KOPT-K1 (cell line): Measurements from ENCODE around the gene TJAP1.
"Not testable (repeated sequence)": the region's sequence is repeated elsewhere in the genome, so short reads cannot be mapped to it uniquely, and the experiment has no call there.

Experiments
- H3K27ac ChIP-seq: fragments of 200-600 bp; sonication (generic); 2 replicates; pipeline ENCODE4 v1.5.1; 2016; ENCODE audit warnings: antibody characterized with exemption, mild to moderate bottlenecking, low read depth, low read length; ENCODE audit not compliant: poor library complexity, severe bottlenecking
- H3K36me3 ChIP-seq: fragments of 200-600 bp; sonication (generic); 2 replicates; pipeline ENCODE4 v1.5.1; 2017; ENCODE audit warnings: antibody characterized with exemption, mild to moderate bottlenecking, low read length, moderate library complexity; ENCODE audit not compliant: insufficient read depth
- H3K9me3 ChIP-seq: fragments of 200-600 bp; sonication (generic); 2 replicates; pipeline ENCODE4 v1.5.1; 2017; ENCODE audit warnings: antibody characterized with exemption, low read length, mild to moderate bottlenecking; ENCODE audit not compliant: insufficient read depth, poor library complexity, severe bottlenecking

TJAP1 gene

DNA sequence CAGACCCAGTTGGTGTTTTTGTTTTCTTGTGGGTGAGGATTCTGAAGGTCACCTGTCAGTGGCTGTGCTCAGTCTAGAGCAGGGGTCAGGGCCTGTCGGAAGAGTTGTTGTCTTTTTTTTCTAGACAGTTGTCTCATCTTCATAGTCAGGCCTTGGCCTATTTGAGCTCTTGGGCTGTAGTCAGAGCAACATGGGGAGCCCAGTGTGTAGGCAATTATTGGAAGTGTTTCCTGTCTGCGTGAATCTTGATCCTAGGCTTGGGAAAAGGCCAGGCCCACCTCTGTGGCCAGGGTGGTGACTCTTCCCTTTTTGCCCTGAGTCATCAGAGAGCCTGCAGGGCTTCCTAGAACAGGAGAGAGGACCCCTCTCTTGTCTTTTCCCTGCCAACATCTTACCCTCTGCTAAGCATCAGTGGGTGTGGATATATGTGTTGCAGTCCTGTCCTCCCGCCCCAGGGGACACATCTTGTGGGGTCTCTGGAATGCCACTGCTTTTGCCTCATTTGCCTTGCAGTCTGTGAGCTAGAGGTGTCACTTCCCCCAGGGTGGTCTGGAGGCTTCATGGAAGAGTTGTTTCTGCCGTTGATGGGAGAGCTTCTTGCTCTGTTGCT is 11.4 kb downstream of the TJAP1 start:
- Histone ChIP-seq H3K9me3 (no peaks in the 10 kb centered on the region), H3K36me3 (peaks cover 14% of the 10 kb centered on the region; the same call in 1 of the 2 replicates), H3K27ac (no peak overlapping the region)

DNA sequence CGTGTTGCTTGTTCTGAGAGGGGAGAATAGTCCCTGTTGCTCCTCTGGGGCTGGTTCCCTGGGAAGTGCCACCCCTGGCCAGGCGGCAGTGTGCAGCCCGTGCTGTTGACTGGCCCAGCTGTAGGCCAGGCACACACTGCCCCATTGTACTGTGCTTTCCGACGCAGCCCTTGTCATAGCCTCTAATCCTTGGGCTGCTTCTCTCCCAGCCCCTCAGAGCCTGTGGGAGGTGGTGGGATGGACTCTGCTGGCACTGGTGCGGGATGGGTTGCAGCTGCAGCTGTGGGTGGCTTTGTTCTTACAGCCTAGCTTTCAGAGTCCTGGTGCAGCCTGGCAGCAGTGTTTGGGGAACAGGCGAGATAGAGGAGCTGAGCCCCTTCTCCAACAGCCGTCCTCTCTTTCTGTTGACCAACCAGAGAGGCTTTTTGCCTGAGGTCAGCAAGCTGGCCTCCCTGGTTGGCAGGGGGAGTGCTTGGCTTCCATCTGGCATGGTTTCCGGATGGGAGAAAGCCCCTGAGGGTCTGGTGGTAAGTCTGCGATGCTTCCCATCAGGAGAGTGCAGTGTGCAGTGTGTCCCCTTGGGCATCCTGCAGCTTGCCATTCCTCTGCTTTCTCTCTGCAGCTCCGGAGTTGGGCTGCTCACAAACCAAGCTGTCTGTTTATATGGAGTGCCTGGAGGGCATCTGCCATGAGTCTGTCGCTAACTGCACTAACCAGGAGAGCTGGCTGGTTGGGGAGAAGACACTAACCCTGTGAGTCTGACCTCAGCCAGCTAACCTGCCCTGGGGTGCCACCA is 12.1 kb downstream of the TJAP1 start:
- no peaks in the 10 kb centered on the region for H3K9me3 ChIP-seq
- no peak overlapping the region for H3K27ac ChIP-seq
- peaks cover 14% of the 10 kb centered on the region; the same call in 1 of the 2 replicates for H3K36me3 ChIP-seq

DNA sequence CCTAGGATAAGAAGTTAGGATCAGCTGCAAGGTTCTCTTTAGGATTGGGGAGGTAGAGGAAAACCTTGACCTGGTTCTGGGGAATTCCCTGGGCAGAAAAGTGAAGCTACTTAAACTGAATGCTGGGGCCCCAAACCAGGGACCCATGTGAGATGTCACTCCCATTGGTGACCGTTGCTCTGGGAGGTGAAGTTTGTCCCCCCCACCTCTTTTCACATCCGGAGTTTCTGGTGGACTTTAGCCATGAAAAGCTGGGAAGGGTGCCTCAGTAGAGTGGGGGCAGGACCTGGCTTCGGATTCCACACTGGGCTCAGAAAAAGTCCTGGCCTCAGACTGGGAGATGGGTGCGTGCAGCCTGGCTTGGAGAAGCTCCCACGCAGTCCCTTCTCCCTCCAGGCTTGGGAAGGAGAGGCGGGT is 13.2 kb downstream of the TJAP1 start:
- Histone ChIP-seq H3K27ac (no peak overlapping the region), H3K9me3 (no peaks in the 10 kb centered on the region), H3K36me3 (peaks cover 14% of the 10 kb centered on the region; the same call in 1 of the 2 replicates)

- Histone ChIP-seq H3K36me3 (peaks cover 14% of the 10 kb centered on the region; the same call in 1 of the 2 replicates), H3K27ac (no peak overlapping the region), H3K9me3 (no peaks in the 10 kb centered on the region)
Observed at GRCh38 chr6:43491750-43492661, 14.6 kb downstream of the TJAP1 start.

DNA sequence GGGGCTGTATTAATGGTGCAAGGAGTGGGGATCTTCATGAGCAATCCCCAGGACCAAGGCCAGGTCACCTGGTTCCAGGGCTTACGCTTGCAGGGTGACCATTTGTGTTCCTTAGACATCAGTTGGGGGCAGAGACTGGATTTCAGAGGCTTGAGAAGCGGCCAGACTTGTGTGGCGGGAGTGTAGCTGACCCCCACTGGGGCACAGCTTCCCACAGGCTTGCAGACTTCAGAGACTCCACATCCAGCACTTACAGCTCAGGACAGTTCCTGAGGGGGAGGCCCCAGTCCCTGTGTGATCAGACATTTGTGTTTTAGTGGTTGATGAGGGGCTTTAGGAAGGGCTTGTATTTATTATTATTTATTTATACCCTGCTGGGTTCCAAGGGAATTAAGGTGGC is 15.3 kb downstream of the TJAP1 start:
- H3K36me3 ChIP-seq = peaks cover 20% of the 10 kb centered on the region
- H3K9me3 ChIP-seq = no peaks in the 10 kb centered on the region
- no peak overlapping the region for H3K27ac ChIP-seq

GRCh38 chr6:43493230-43493629 is 15.9 kb downstream of the TJAP1 start:
- no peak overlapping the region for H3K27ac ChIP-seq
- peaks cover 25% of the 10 kb centered on the region for H3K36me3 ChIP-seq
- no peaks in the 10 kb centered on the region for H3K9me3 ChIP-seq

- Histone ChIP-seq H3K9me3 (no peaks in the 10 kb centered on the region), H3K36me3 (peaks cover 29% of the 10 kb centered on the region)
Observed at GRCh38 chr6:43493833-43494232, 16.5 kb downstream of the TJAP1 start.

GRCh38 chr6:43494321-43494720 is 17.0 kb downstream of the TJAP1 start:
- Histone ChIP-seq H3K36me3 (peaks cover 34% of the 10 kb centered on the region), H3K27ac (no peak overlapping the region), H3K9me3 (no peaks in the 10 kb centered on the region)

More at GRCh38 chr6:43493833-43494232, 16.5 kb downstream of the TJAP1 start:
- no peak overlapping the region for H3K27ac ChIP-seq

GRCh38 chr6:43494766-43495165 is 17.4 kb downstream of the TJAP1 start:
- Histone ChIP-seq H3K27ac (no peak overlapping the region), H3K36me3 (peaks cover 34% of the 10 kb centered on the region), H3K9me3 (no peaks in the 10 kb centered on the region)

- Histone ChIP-seq H3K9me3 (no peaks in the 10 kb centered on the region), H3K27ac (no peak overlapping the region), H3K36me3 (peaks cover 35% of the 10 kb centered on the region)
Observed at GRCh38 chr6:43495409-43495941, 18.1 kb downstream of the TJAP1 start.

DNA sequence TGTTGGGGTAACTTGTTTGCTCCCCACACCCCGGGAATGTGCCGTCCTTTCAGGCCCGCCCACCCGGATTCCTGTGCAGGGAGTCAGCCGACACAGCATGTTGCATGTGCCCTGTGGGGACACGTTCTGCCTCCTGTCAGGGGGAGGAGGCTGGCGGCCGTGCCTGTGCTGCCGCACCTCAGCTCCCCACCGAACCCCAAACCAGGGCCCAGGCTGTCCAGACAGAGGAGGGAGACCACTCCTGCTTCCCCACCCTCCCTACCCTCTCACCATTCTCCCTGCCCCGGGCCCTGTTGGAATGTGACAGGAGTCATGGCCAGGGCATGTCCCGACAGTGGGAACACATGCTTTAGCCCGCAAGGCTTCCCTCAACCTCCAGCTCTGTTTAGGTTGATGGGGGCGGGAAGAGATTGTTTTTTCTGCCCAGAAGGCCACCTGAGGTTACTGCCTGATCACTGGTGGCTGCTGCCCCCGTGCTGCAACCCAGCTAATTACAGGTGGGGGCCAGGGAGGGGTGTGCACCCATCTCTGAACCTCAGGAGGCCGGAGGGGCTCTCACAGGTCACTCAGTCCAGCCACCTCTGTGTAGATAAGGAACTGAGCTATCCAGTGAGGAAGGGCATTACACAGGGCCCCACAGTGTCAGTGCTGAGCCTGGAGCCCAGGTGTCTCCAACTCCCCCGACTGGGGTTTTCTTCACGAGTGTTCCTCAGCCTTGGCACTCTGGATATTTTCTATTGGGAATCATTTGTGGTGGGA is 19.2 kb downstream of the TJAP1 start:
- Histone ChIP-seq H3K36me3 (peaks cover 45% of the 10 kb centered on the region), H3K9me3 (no peaks in the 10 kb centered on the region), H3K27ac (no peak overlapping the region)

DNA sequence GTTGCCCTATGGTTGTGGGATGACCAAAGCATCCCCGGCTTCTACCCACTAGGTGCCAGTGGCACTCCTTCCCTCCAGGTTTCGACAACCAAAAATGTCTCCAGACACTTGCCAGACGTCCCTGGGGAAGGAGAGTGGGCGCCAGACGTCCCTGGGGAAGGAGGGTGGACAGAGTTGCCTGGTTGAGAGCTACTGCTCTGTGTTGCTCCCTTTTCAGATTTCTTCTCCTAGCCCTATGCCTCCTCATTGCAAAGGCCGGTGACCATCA is 19.7 kb downstream of the TJAP1 start:
- Histone ChIP-seq H3K9me3 (no peaks in the 10 kb centered on the region), H3K27ac (no peak overlapping the region), H3K36me3 (peaks cover 51% of the 10 kb centered on the region)

GRCh38 chr6:43497689-43498088 is 20.3 kb downstream of the TJAP1 start:
- Histone ChIP-seq H3K36me3 (peaks cover 57% of the 10 kb centered on the region), H3K9me3 (no peaks in the 10 kb centered on the region)

GRCh38 chr6:43498291-43498690 is 20.9 kb downstream of the TJAP1 start:
- H3K36me3 ChIP-seq = peaks cover 60% of the 10 kb centered on the region
- not testable (repeated sequence) for H3K27ac ChIP-seq, H3K9me3 ChIP-seq

More at GRCh38 chr6:43497689-43498088, 20.3 kb downstream of the TJAP1 start:
- no peak overlapping the region for H3K27ac ChIP-seq
